GM23248 (cell line): ENCODE measurements around the gene PDIA5. TPM values are rescaled to one million over a fixed set of nuclear protein-coding genes. Genes with fewer than 3 reads are reported as not detected.

ENCODE experiments used
- DNase-seq: peaks from one replicate; pipeline ENCODE4 v3.0.0-alpha.2; 2015
- H2AFZ ChIP-seq: fragments of 200-600 bp; sonication (generic); 2 replicates; pipeline ENCODE4 v1.6.1; 2016; ENCODE audit warnings: antibody characterized with exemption
- H3F3A ChIP-seq: fragments of 200-600 bp; sonication (generic); 2 replicates; pipeline ENCODE4 v1.6.1; 2016; ENCODE audit warnings: mild to moderate bottlenecking, antibody characterized with exemption, mixed run types; ENCODE audit not compliant: insufficient read depth
- H3K27ac ChIP-seq: fragments of 200-600 bp; sonication (generic); 2 replicates; pipeline ENCODE4 v1.5.1; 2016; ENCODE audit warnings: mild to moderate bottlenecking
- H3K27me3 ChIP-seq: fragments of 200-600 bp; sonication (generic); replicated peaks from 2 replicates; pipeline ENCODE4 v1.6.1; 2016; ENCODE audit warnings: mild to moderate bottlenecking; ENCODE audit not compliant: insufficient read depth
- H3K36me3 ChIP-seq: fragments of 200-600 bp; sonication (generic); 2 replicates; pipeline ENCODE4 v1.6.1; 2016; ENCODE audit warnings: low read depth, mild to moderate bottlenecking
- H3K4me1 ChIP-seq: fragments of 200-600 bp; sonication (generic); 2 replicates; pipeline ENCODE4 v1.6.1; 2016; ENCODE audit warnings: mild to moderate bottlenecking; ENCODE audit not compliant: insufficient read depth
- H3K4me2 ChIP-seq: fragments of 200-600 bp; sonication (generic); one replicate; pipeline ENCODE4 v1.6.1; 2016; ENCODE audit warnings: mild to moderate bottlenecking; ENCODE audit not compliant: unreplicated experiment
- H3K4me3 ChIP-seq: fragments of 200-600 bp; sonication (generic); 2 replicates; pipeline ENCODE4 v1.5.1; 2016; ENCODE audit warnings: mild to moderate bottlenecking
- H3K79me2 ChIP-seq: fragments of 200-600 bp; sonication (generic); 2 replicates; pipeline ENCODE4 v1.6.1; 2016; ENCODE audit warnings: mild to moderate bottlenecking; ENCODE audit not compliant: insufficient read depth
- H3K9ac ChIP-seq: fragments of 200-600 bp; sonication (generic); 2 replicates; pipeline ENCODE4 v1.6.1; 2016; ENCODE audit warnings: mild to moderate bottlenecking
- H3K9me2 ChIP-seq: fragments of 200-600 bp; sonication (generic); 2 replicates; pipeline ENCODE4 v1.6.1; 2016; ENCODE audit warnings: mixed run types, mild to moderate bottlenecking, moderate library complexity; ENCODE audit not compliant: insufficient read depth
- H3K9me3 ChIP-seq: fragments of 200-600 bp; sonication (generic); one replicate; pipeline ENCODE4 v1.6.1; 2017; ENCODE audit warnings: low read depth
- H4K20me1 ChIP-seq: fragments of 200-600 bp; sonication (generic); 2 replicates; pipeline ENCODE4 v1.6.0; 2016; ENCODE audit not compliant: insufficient read depth
- EZH2 ChIP-seq: fragments of 200-600 bp; sonication (generic); IDR thresholded peaks from 2 replicates; pipeline ENCODE4 v1.6.1; 2018; ENCODE audit warnings: antibody characterized with exemption, mild to moderate bottlenecking; ENCODE audit not compliant: insufficient read depth, poor library complexity, severe bottlenecking
- EZH2phosphoT487 ChIP-seq: fragments of 200-600 bp; sonication (generic); IDR thresholded peaks from 2 replicates; pipeline ENCODE4 v1.6.1; 2018; ENCODE audit warnings: antibody characterized with exemption, moderate library complexity, mild to moderate bottlenecking, low read depth; ENCODE audit not compliant: insufficient read depth
- WGBS, 2 experiments: methylation state at CpG; one replicate each; pipeline ENCODE4 v1.1.6; 2015 to 2017; ENCODE audit warnings: low lambda C conversion rate in 2 of 2, low coverage in 1 of 2; ENCODE audit errors: missing lambda C conversion rate in 2 of 2; 5-methylcytosine and 5-hydroxymethylcytosine counted together
- in situ Hi-C: fragments of 300-500 bp; cut with MboI; formaldehyde crosslinking; loops from 2 replicates; pipeline ENCODE4 v1.15.0; 2020
- polyA plus RNA-seq: library from polyadenylated mRNA; unstranded; fragments of >200 nt; fragmentation: Nextera tagmentation; extraction: Ambion mirVana; gene quantifications from 2 replicates; pipeline ENCODE4 v1.2.1, GENCODE V29; 2016
- total RNA-seq: library from RNA; depleted of rRNA; stranded (reverse); fragments of >200 nt; shearing (Covaris generic); gene quantifications from 2 replicates; pipeline ENCODE4 v1.2.3, GENCODE V29; 2014

PDIA5 gene
- total and polyA plus RNA-seq, 2 experiments from 2014 or later: 49.1 to 57.3 TPM

DNA sequence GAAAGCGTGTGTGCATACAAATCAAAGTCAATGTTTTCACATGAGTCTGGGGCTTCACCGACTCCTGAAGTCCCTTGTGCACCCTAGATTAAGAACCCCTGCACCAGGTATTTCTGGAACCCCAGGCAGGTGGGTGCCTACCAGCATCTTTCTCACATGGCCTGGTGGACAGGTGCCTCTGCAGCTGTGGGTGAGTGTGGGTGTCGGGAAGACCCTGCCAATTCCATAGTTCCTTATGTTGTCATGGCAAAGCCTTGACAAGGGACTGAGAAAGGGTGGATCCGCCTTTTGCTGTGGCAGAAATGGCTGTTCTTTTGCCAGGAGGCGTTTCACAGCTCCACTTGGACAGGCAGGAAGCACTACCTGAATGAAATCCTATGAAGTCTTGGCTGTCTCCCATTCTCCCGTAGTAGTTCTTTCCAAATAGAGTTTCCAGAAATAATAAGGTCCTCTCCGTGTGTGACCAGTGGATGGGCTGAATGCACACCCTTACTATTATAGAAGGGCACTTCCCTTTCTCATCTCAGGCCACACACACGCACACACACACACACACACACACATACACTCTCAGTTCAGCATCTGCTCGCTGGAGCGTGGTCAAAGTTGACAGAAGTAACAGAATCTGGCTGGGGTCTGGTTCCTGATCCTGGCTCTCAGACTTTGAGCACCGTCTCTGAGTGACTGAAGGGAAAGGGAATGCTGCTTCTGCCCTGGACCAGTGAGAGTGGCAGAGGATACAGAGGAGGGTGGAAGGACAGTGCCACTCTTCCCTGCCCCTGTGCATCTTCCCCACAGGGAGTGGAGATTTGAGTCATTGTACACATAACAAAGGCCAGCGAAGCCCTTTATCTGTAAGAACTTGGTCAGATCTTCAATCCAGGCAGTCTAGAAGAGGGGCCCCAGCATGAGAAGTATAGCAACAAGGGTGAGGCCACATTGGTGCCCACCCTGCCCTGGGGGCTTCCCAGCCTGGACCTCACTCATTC, 38.7 kb downstream of the PDIA5 start:
- H3K36me3 ChIP-seq: peaks cover 38% of the 10 kb centered on the region
- WGBS, 2 experiments: 79 to 80% methylated on average over 12 of the region's 12 CpGs

DNA sequence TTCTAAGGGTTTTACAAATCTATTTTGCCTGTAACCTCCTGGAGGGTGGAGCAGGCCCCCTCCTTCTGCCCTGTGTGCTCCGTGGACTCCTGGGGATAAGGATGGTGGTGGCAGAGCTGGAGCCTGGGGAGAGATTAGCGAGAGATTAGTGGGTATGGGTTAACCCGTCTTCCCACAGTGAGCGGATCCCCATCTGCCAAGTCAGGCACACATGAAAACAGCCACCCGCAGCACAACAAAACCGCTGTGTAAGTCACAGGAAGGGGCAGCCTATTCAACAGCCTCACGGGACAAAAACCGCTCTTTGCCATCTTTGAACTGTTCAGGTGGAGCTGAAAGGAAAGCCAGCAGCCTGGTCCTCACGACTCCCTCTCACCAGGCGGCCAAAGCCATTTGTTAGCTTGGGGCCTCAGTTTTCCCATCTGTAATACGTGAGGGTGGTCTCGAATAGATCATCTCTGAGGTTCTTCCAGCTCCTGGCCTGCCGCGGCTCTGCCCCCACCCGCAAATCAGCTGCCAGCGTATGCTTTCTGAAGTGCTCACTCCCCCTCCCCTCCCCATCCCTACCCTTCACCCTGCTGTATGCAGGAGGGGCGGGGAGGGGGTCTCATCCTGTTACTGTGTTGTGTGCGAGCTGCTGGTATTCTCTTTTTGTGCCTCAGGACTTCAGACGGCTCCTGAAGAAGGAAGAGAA, 43.6 kb downstream of the PDIA5 start:
- peaks cover 23% of the 10 kb centered on the region for H3K36me3 ChIP-seq

More for the DNA sequence above, 38.7 kb downstream of the PDIA5 start:
- DNase-seq: no peak
- Histone ChIP-seq H3K9me3 (no peaks in the 10 kb centered on the region), H2AFZ (no peak overlapping the region), H3F3A (peaks cover 15% of the 10 kb centered on the region), H3K79me2 (peaks cover 6% of the 10 kb centered on the region; the same call in 1 of the 2 replicates), H3K9ac (no peak overlapping the region), H3K9me2 (no peaks in the 10 kb centered on the region), H3K4me3 (no peak overlapping the region), H3K4me2 (no peak overlapping the region), H3K4me1 (peaks cover 27% of the 10 kb centered on the region), H3K27me3 (no peaks in the 10 kb centered on the region), H3K27ac (no peak overlapping the region), H4K20me1 (no peaks in the 10 kb centered on the region)
- TF ChIP-seq EZH2phosphoT487: no peak
- TF ChIP-seq EZH2: no peak
- in situ Hi-C loops: no loop called here

DNA sequence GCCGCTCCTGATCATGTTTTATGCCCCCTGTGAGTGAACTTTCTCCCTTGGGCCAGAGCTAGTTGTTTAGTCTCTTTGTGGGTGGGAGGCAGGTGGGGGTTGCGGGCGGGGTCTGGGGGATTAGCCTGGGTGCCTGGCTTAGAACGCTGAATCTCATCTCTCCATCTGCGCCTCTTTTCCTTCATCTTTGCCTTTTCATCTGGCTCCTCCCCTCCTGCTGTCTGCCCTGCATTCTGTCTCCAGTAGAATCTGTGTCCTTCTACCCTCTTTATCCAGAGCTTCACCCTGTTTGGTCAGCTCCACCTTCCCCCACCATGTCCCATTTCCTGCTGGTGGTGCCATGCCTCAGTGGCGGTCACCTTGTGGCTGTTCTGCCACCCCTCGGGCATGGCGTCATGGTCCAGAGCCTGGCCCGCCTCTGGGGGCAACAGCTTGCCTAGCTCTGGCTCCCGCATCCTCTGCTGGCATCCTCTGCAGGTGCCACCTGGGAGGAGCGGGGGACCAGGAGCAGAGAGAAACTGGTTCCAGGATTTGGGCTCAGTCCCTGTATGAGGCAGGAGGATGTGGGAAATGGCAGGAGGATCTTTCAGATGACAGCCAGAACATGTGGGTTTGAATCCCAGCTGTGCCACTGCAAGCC, 44.3 kb downstream of the PDIA5 start:
- H2AFZ ChIP-seq: no peak overlapping the region
- in situ Hi-C loops: no loop called here
- no peaks in the 10 kb centered on the region for H3K9me3 ChIP-seq
- H3K4me1 ChIP-seq: peaks cover under 1% of the 10 kb centered on the region; the same call in 1 of the 2 replicates
- H3K9me2 ChIP-seq: no peaks in the 10 kb centered on the region
- no peaks in the 10 kb centered on the region for H3K79me2 ChIP-seq
- no peak for TF ChIP-seq EZH2
- TF ChIP-seq EZH2phosphoT487: no peak
- WGBS, 2 experiments: 94 to 97% methylated on average over 10 to 11 of the region's 11 CpGs
- H4K20me1 ChIP-seq: no peaks in the 10 kb centered on the region
- no peak overlapping the region for H3K9ac ChIP-seq
- DNase-seq: no peak
- H3K4me3 ChIP-seq: no peak overlapping the region
- H3K4me2 ChIP-seq: no peak overlapping the region
- peaks cover 23% of the 10 kb centered on the region for H3K36me3 ChIP-seq
- no peaks in the 10 kb centered on the region for H3K27me3 ChIP-seq
- H3F3A ChIP-seq: no peaks in the 10 kb centered on the region
- no peak overlapping the region for H3K27ac ChIP-seq

More for the DNA sequence above, 43.6 kb downstream of the PDIA5 start:
- H3K9me2 ChIP-seq: no peaks in the 10 kb centered on the region
- peaks cover 6% of the 10 kb centered on the region; the same call in 1 of the 2 replicates for H3K4me1 ChIP-seq
- no peak for DNase-seq
- no peak overlapping the region for H3K27ac ChIP-seq
- H3F3A ChIP-seq: no peaks in the 10 kb centered on the region
- WGBS, 2 experiments: 90 to 92% methylated on average over 19 of the region's 19 CpGs
- H3K9ac ChIP-seq: no peak overlapping the region
- H3K27me3 ChIP-seq: no peaks in the 10 kb centered on the region
- H3K4me3 ChIP-seq: no peak overlapping the region
- H3K4me2 ChIP-seq: no peak overlapping the region
- no peak for TF ChIP-seq EZH2phosphoT487
- TF ChIP-seq EZH2: no peak
- in situ Hi-C loops: no loop called here
- no peak overlapping the region for H2AFZ ChIP-seq
- H4K20me1 ChIP-seq: no peaks in the 10 kb centered on the region
- no peaks in the 10 kb centered on the region for H3K9me3 ChIP-seq
- no peaks in the 10 kb centered on the region for H3K79me2 ChIP-seq

DNA sequence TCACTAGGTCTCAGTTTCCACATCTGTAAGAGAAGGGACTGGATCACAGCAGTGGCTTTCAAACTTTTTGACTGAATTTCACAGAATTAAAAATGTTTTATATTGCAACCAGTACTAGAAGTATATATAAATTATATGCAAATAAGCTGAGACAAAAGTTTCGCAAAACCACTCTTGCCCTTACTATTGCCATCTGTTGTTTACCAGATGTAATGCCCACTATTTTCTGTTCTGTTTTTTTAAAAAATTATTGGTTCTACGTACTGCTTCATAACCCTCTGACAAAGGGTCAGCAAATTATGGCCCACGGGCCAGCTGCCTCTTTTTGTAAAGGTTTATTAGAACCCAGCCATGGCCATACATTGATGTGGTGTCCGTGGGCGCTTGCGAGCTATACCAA, 44.8 kb downstream of the PDIA5 start:
- H3K27ac ChIP-seq: no peak overlapping the region
- H3K36me3 ChIP-seq: peaks cover 21% of the 10 kb centered on the region
- no peaks in the 10 kb centered on the region for H3K27me3 ChIP-seq
- DNase-seq: no peak
- no peaks in the 10 kb centered on the region for H3K79me2 ChIP-seq
- H3K9ac ChIP-seq: no peak overlapping the region
- no peak overlapping the region for H3K4me3 ChIP-seq
- no peak overlapping the region for H2AFZ ChIP-seq
- TF ChIP-seq EZH2 (no peak), EZH2phosphoT487 (no peak)
- no peaks in the 10 kb centered on the region for H3K4me1 ChIP-seq
- H3F3A ChIP-seq: no peaks in the 10 kb centered on the region
- no peaks in the 10 kb centered on the region for H3K9me3 ChIP-seq
- no peak overlapping the region for H3K4me2 ChIP-seq
- no peaks in the 10 kb centered on the region for H3K9me2 ChIP-seq
- in situ Hi-C loops: no loop called here
- no peaks in the 10 kb centered on the region for H4K20me1 ChIP-seq
- 90 to 92% methylated on average over 6 of the region's 6 CpGs for WGBS, 2 experiments
